ENCODE measurements around the gene ARHGEF12.
A peak's percentile ranks its signal among the peaks of the same experiment; 100 is the strongest.

Gene ARHGEF12

GRCh38 chr11:120375076-120375475 is 38.9 kb downstream of the ARHGEF12 start:
- Histone ChIP-seq H3K4me2 (no peak overlapping the region), H4K20me1 (ENCODE audit: insufficient read depth) (0 out of 2 replicates have a peak, but pooled peaks cover 13% of the 10 kb centered on the region), H3K4me3 (IDR thresholded peaks at IDR 0.05; ENCODE audit: insufficient read depth, low read depth, low read length) (no peak overlapping the region), H3K27me3 (ENCODE audit: insufficient read depth, low read depth) (no peaks in the 10 kb centered on the region), H3K36me3 (ENCODE audit: insufficient read depth) (no peaks in the 10 kb centered on the region), H3K79me2 (ENCODE audit: insufficient read depth, low read depth) (peaks cover 96% of the 10 kb centered on the region), H2AFZ (ENCODE audit: low read depth) (no peak overlapping the region), H3K4me1 (ENCODE audit: low read depth, poor library complexity, severe bottlenecking) (peaks cover 36% of the 10 kb centered on the region), H3K9ac (no peak overlapping the region), H3K27ac (no peak overlapping the region)
- no peak for TF ChIP-seq CTCF (conservative IDR thresholded peaks at IDR 0.05; ENCODE audit: low read depth, low read length)

GRCh38 chr11:120376547-120377182 is 40.5 kb downstream of the ARHGEF12 start:
- no peak overlapping the region for H3K4me2 ChIP-seq
- no peaks in the 10 kb centered on the region for H3K36me3 ChIP-seq (ENCODE audit: insufficient read depth)
- no peak overlapping the region for H3K9ac ChIP-seq
- H3K4me3 ChIP-seq (IDR thresholded peaks at IDR 0.05; ENCODE audit: insufficient read depth, low read depth, low read length) = no peak overlapping the region
- peaks cover 23% of the 10 kb centered on the region for H3K4me1 ChIP-seq (ENCODE audit: low read depth, poor library complexity, severe bottlenecking)
- peaks cover 96% of the 10 kb centered on the region for H3K79me2 ChIP-seq (ENCODE audit: insufficient read depth, low read depth)
- no peaks in the 10 kb centered on the region for H3K27me3 ChIP-seq (ENCODE audit: insufficient read depth, low read depth)
- H2AFZ ChIP-seq (ENCODE audit: low read depth) = no peak overlapping the region
- TF ChIP-seq CTCF (conservative IDR thresholded peaks at IDR 0.05; ENCODE audit: low read depth, low read length) = no peak
- H3K27ac ChIP-seq = no peak overlapping the region
- peaks cover 27% of the 10 kb centered on the region for H4K20me1 ChIP-seq (ENCODE audit: insufficient read depth)

- Histone ChIP-seq H3K36me3 (ENCODE audit: insufficient read depth) (no peaks in the 10 kb centered on the region), H3K79me2 (ENCODE audit: insufficient read depth, low read depth) (peaks cover 99% of the 10 kb centered on the region), H3K4me3 (IDR thresholded peaks at IDR 0.05; ENCODE audit: insufficient read depth, low read depth, low read length) (no peak overlapping the region), H2AFZ (ENCODE audit: low read depth) (no peak overlapping the region), H3K27ac (no peak overlapping the region), H4K20me1 (ENCODE audit: insufficient read depth) (peaks cover 35% of the 10 kb centered on the region), H3K27me3 (ENCODE audit: insufficient read depth, low read depth) (no peaks in the 10 kb centered on the region), H3K4me1 (ENCODE audit: low read depth, poor library complexity, severe bottlenecking) (peaks cover 19% of the 10 kb centered on the region), H3K9ac (no peak overlapping the region), H3K4me2 (0 out of 2 replicates have a peak overlapping the region, but pooled peaks have one; percentile 1)
- TF ChIP-seq CTCF (conservative IDR thresholded peaks at IDR 0.05; ENCODE audit: low read depth, low read length) = no peak
Measured at GRCh38 chr11:120378474-120378873, 42.3 kb downstream of the ARHGEF12 start.

- H4K20me1 ChIP-seq (ENCODE audit: insufficient read depth) = peaks cover 55% of the 10 kb centered on the region
- no peak overlapping the region for H2AFZ ChIP-seq (ENCODE audit: low read depth)
- H3K9ac ChIP-seq = no peak overlapping the region
- no peaks in the 10 kb centered on the region for H3K27me3 ChIP-seq (ENCODE audit: insufficient read depth, low read depth)
- peaks cover 99% of the 10 kb centered on the region for H3K79me2 ChIP-seq (ENCODE audit: insufficient read depth, low read depth)
- H3K27ac ChIP-seq = no peak overlapping the region
- H3K4me2 ChIP-seq = no peak overlapping the region
- H3K36me3 ChIP-seq (ENCODE audit: insufficient read depth) = no peaks in the 10 kb centered on the region
- peaks cover 31% of the 10 kb centered on the region for H3K4me1 ChIP-seq (ENCODE audit: low read depth, poor library complexity, severe bottlenecking)
- TF ChIP-seq CTCF (conservative IDR thresholded peaks at IDR 0.05; ENCODE audit: low read depth, low read length) = no peak
- no peak overlapping the region for H3K4me3 ChIP-seq (IDR thresholded peaks at IDR 0.05; ENCODE audit: insufficient read depth, low read depth, low read length)
Measured at GRCh38 chr11:120381401-120381800, 45.2 kb downstream of the ARHGEF12 start.

All from KMS-11 (cell line).